ENCODE results near the gene NLGN2. TPM values are rescaled to one million over a fixed set of nuclear protein-coding genes. Genes with fewer than 3 reads are reported as not detected.

NLGN2 gene
- total RNA-seq, 1 experiment from 2014 or later, result 70.2 TPM

GRCh38 chr17:7405350-7406234 lies 2.1 kb upstream of the NLGN2 start:
- H3K23ac ChIP-seq (ENCODE audit: insufficient read length, low read depth, low read length), result no peak overlapping the region
- peak overlapping the region; percentile 40 for H3K9ac ChIP-seq (ENCODE audit: extremely low read depth, insufficient read length, low read length)
- no peak overlapping the region for H3K56ac ChIP-seq (ENCODE audit: insufficient read length, low read depth, low read length)
- H3K9me3 ChIP-seq (ENCODE audit: control insufficient read depth, low read depth, low read length), result no peaks in the 10 kb centered on the region
- no peak overlapping the region for H4K5ac ChIP-seq (ENCODE audit: insufficient read length, low read depth, low read length)
- H3K27me3 Mint-ChIP-seq (ENCODE audit: low read depth), result no peaks in the 10 kb centered on the region
- H2AFZ ChIP-seq (ENCODE audit: low read length), result no peak overlapping the region
- H2BK20ac ChIP-seq (ENCODE audit: low read depth, low read length, poor library complexity, severe bottlenecking), result no peak overlapping the region
- H2BK120ac ChIP-seq (ENCODE audit: low read depth, low read length, poor library complexity, severe bottlenecking), result no peak overlapping the region
- no peak overlapping the region for H3K27ac ChIP-seq (ENCODE audit: insufficient read length, low read depth, low read length)
- DNase-seq, result no peak
- H2AK5ac ChIP-seq (ENCODE audit: insufficient read length, low read length), result no peak overlapping the region
- H3K79me2 ChIP-seq (ENCODE audit: insufficient read depth, low read length), result no peaks in the 10 kb centered on the region
- H3K27ac Mint-ChIP-seq, result peak overlapping the region in 2 of 3 experiments; percentile 73 to 95; a peak in 4 of 7 replicates
- H3K14ac ChIP-seq (ENCODE audit: insufficient read depth, low read length), result peak overlapping the region; percentile 71; the same call in 1 of the 2 replicates
- H3K4ac ChIP-seq (ENCODE audit: low read depth, low read length), result no peak overlapping the region
- no peaks in the 10 kb centered on the region for H3K79me1 ChIP-seq (ENCODE audit: insufficient read depth, low read depth, low read length, poor library complexity, severe bottlenecking)
- H3T11ph ChIP-seq (ENCODE audit: low read length), result no peak overlapping the region
- no peak overlapping the region for H2BK12ac ChIP-seq (ENCODE audit: insufficient read length, low read depth, low read length)
- no peaks in the 10 kb centered on the region for H4K20me1 ChIP-seq (ENCODE audit: control insufficient read depth, insufficient read depth, insufficient read length)
- no peak overlapping the region for H3K18ac ChIP-seq (ENCODE audit: insufficient read length, low read depth, low read length)
- peak overlapping the region; percentile 78 for H3K4me2 ChIP-seq (ENCODE audit: insufficient read depth, insufficient read length, low read length)
- peaks cover 5% of the 10 kb centered on the region for H3K23me2 ChIP-seq (ENCODE audit: insufficient read length, low read depth, low read length, poor library complexity, severe bottlenecking)
- H4K8ac ChIP-seq (replicated peaks; ENCODE audit: insufficient read length, low read depth, low read length), result no peak overlapping the region
- peak overlapping the region; percentile 84 to 96 for H3K4me3 Mint-ChIP-seq
- H3K4me1 Mint-ChIP-seq, result peaks cover 26 to 34% of the 10 kb centered on the region in 2 experiments
- no peak for TF ChIP-seq CTCF (conservative IDR thresholded peaks at IDR 0.05)
- peaks cover 19 to 30% (median 22%) of the 10 kb centered on the region in 3 experiments for H3K36me3 Mint-ChIP-seq (ENCODE audit: insufficient read depth in 1 of 3, low read depth in 3 of 3)
- H3K9me3 Mint-ChIP-seq, result peaks cover 0 to 2% of the 10 kb centered on the region in 2 experiments; a peak in 1 of 5 replicates
- no peak overlapping the region for H4K91ac ChIP-seq (ENCODE audit: insufficient read length, low read depth, low read length)
- no peaks in the 10 kb centered on the region for H3K27me3 ChIP-seq (ENCODE audit: insufficient read depth, low read length)
- WGBS (ENCODE audit: extremely low coverage, insufficient read length, low lambda C conversion rate), result no CpG with 5 or more reads among the region's 38 CpGs
- H2BK15ac ChIP-seq (ENCODE audit: low read depth, low read length), result no peak overlapping the region
- H3K4me1 ChIP-seq (ENCODE audit: insufficient read depth, low read length), result no peaks in the 10 kb centered on the region; the same call in 1 of the 2 replicates
- no peak overlapping the region for H2BK5ac ChIP-seq (ENCODE audit: insufficient read length, low read length)
